ENCODE results near the gene KRTAP5-8.
"Not testable (repeated sequence)": the region's sequence is repeated elsewhere in the genome, so short reads cannot be mapped to it uniquely, and the experiment has no call there.

The KRTAP5-8 gene

DNA sequence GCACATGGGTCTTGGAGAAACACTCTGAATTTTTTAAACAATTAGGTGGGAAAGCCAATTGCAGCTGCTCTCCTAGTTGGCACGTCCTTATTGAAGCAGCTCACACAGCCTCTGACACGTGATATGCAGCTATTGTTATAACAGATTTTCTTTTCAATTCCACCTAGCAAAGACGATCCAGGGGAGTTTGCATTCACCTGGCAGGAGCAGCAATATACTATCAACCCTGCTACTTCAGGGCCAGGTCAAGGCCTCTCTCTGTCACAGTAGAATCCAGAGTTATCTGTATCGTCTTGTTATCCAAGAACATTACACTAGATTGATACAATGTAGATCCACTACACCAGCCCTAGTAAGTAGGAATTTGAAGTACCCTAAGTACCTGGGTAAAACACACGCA lies 36.6 kb downstream of the KRTAP5-8 start:
- no peak for DNase-seq (ENCODE audit: low read depth, low spot score)

- no peak for DNase-seq (ENCODE audit: low read depth, low spot score)
Observed at GRCh38 chr11:71575723-71576424, 38.0 kb downstream of the KRTAP5-8 start.

DNA sequence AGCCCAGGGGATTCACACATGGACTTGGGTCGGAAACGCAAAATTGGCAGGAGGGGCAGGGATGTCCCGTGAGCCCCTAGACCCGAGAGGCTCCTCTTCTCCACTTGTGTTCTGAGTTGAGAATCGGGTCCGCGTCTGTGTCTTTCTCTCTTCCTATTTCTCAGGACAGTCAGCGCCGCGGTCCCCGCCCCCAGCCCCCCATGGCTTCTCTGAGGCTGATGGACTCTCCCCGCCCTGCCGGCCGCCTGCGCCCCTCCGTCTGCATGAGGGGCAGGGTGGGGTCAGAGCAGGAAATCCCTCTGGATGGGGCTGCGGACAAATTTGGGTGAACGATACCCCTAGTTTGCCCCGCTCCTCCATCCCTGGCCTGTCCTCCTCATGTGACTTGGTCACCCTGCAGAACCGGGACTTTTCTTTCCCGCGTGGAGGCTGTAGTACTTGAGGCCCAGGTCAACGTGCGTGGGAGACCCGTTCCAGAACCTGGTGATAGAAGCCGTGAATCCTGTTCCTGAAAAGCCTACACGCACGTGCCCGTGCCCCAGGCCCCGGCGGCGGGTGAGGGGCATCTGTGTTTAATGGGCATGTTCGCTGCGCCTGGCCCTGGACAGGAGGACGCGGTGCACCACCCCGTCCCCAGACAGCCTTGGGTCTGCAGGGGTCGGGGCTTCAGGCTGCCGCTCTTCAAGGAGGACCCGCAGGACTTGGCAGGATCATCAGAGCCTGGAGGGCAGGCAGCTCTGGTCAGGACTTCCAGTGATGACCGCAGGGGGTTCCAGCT lies 39.1 kb downstream of the KRTAP5-8 start:
- not testable (repeated sequence) for DNase-seq (ENCODE audit: low read depth, low spot score)

GRCh38 chr11:71577469-71578004 lies 39.7 kb downstream of the KRTAP5-8 start:
- DNase-seq (ENCODE audit: low read depth, low spot score), result no peak

DNA sequence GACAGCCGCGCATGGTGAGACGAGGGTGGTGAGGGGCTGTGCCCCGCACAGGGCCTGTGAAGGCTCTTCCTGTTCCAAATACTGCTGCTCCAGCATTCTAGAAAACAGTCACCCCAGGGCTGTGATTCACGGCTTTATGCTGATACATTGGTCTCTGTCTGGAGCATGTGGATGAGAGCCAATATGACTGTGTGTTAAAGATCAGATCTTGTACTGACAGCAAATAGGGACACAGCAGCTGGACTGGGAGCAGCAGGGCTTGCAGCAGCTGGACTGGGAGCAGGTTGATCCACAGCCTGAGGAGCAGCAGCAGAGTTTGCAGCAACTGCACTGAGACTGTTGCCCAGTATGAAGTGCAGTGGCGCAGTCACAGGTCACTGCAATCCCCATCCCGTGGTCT lies 41.7 kb downstream of the KRTAP5-8 start:
- DNase-seq (ENCODE audit: low read depth, low spot score), result not testable (repeated sequence)

GRCh38 chr11:71580057-71581003 lies 42.5 kb downstream of the KRTAP5-8 start:
- no peak for DNase-seq (ENCODE audit: low read depth, low spot score)

DNA sequence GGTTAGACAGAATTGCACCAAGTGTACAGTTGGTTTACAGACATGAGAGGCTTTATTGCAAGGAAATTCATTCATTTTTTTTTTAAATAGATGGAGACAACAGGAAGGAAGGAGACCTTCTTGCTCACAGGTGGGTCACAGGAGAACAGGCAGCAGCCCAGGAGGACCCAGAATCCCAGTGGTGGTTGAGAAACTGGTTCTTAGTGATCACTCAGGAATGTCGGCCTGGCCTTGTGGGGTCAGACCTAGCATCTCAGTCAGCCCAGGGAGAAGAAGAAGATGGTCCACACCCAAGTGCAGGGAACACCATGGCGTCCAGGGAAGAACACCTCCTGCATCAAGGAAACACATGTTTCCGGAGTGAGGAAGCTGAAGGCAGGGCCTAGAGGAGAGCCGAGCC lies 44.0 kb downstream of the KRTAP5-8 start:
- DNase-seq (ENCODE audit: low read depth, low spot score), result no peak

- no peak for DNase-seq (ENCODE audit: low read depth, low spot score)
Observed at GRCh38 chr11:71582309-71582895, 44.6 kb downstream of the KRTAP5-8 start, which contains the start of gene KRTAP5-11. Gene KRTAP5-11 (minus strand): TSS chr11:71582875. CDS start chr11:71582837, 38 bp downstream.

DNA sequence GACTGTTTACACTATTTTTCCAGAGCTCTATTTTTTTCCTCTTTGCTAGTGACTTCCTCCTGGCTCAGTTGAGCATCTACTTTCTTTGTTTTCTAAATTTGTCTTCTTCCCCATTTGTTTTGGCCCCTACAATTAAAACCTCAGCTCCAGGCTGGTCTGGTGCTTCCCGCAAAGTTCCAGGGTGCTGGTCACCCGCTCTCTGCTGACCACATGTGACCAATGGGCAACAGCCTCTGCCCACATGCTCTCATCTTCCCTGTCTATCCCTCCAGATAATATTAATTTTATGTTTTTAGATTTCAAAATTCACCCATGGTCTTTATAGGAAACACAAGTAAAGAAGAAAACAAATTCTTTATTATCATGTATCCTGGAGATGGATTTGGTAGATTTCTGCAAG lies 45.1 kb downstream of the KRTAP5-8 start:
- not testable (repeated sequence) for DNase-seq (ENCODE audit: low read depth, low spot score)

GRCh38 chr11:71585673-71586072 lies 47.8 kb downstream of the KRTAP5-8 start:
- not testable (repeated sequence) for DNase-seq (ENCODE audit: low read depth, low spot score)

GRCh38 chr11:71588314-71588713 lies 50.5 kb downstream of the KRTAP5-8 start:
- not testable (repeated sequence) for DNase-seq (ENCODE audit: low read depth, low spot score)

Measured in activated naive CD8-positive, alpha-beta T cell treated with anti-CD3 and anti-CD28 coated beads, Interleukin-2, amount 50 U/mL, for 16 hours (primary cell).